Liver (tissue), 3 donors: Measurements from ENCODE around the gene SCAMP5.

Experiments used
- CTCF ChIP-seq: fragments of 150-350 bp; IDR thresholded peaks from 2 replicates; pipeline ENCODE4 v1.5.1; 2017; ENCODE audit warnings: improper control_type of control experiment, low read depth, low read length; ENCODE audit not compliant: missing input control
- GABPA ChIP-seq, 2 donors: IDR thresholded peaks in 1 of 2; conservative IDR thresholded peaks in 1 of 2; 2 replicates each; pipeline ENCODE4 v1.6.1; 2016; ENCODE audit warnings: antibody characterized with exemption in 2 of 2, mild to moderate bottlenecking in 1 of 2, moderate library complexity in 1 of 2
- YY1 ChIP-seq: IDR thresholded peaks from 2 replicates; pipeline ENCODE4 v1.6.1; 2016; ENCODE audit warnings: antibody characterized with exemption, mild to moderate bottlenecking
- donor health status: healthy.
- donor health status: healthy.

GRCh38 chr15:75019916-75020315 is 24.6 kb downstream of the SCAMP5 start:
- TF ChIP-seq GABPA (IDR thresholded peaks at IDR 0.05 in 1 of 2, conservative IDR thresholded peaks at IDR 0.05 in 1 of 2) (no peak), CTCF (no peak), YY1 (no peak)
